ENCODE measurements around the gene CDK6.

DNA sequence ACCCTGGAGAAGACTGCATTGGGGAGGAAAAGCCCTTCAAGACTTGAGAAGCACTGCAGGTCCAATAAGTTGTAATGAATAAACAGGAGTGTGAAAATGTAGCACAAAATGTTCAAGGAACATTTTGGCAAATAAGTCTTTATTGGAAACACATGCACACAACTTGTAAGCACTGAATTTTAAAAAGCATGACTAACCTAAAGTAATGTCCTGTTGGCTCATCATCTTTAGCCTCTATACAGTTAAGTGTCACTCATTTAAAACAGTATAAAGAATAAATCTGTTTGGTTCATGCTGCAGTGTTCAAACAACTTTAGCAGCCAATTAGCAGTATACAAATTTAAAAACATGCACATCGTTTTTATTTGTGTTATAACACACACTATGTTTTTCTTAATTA is 108.6 kb downstream of the CDK6 start:
- TF ChIP-seq, protein P1, sequence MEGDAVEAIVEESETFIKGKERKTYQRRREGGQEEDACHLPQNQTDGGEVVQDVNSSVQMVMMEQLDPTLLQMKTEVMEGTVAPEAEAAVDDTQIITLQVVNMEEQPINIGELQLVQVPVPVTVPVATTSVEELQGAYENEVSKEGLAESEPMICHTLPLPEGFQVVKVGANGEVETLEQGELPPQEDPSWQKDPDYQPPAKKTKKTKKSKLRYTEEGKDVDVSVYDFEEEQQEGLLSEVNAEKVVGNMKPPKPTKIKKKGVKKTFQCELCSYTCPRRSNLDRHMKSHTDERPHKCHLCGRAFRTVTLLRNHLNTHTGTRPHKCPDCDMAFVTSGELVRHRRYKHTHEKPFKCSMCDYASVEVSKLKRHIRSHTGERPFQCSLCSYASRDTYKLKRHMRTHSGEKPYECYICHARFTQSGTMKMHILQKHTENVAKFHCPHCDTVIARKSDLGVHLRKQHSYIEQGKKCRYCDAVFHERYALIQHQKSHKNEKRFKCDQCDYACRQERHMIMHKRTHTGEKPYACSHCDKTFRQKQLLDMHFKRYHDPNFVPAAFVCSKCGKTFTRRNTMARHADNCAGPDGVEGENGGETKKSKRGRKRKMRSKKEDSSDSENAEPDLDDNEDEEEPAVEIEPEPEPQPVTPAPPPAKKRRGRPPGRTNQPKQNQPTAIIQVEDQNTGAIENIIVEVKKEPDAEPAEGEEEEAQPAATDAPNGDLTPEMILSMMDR (IDR thresholded peaks at IDR 0.05; ENCODE audit: borderline replicate concordance, extremely low read depth, low read length, poor library complexity, severe bottlenecking) = no peak
- no peak for TF ChIP-seq EZH2 (IDR thresholded peaks at IDR 0.05; ENCODE audit: borderline replicate concordance, low read depth, low read length, severe bottlenecking)
